Measurements from ENCODE around the gene CREB5.

GRCh38 chr7:28591041-28591674 is 178.8 kb downstream of the CREB5 start:
- TF ChIP-seq CTCF (IDR thresholded peaks at IDR 0.05) (no peak), POLR2A (IDR thresholded peaks at IDR 0.05) (no peak)
